HepG2 (cell line): ENCODE data around the gene IQCE. TPM values are rescaled to one million over a fixed set of nuclear protein-coding genes. Genes with fewer than 3 reads are reported as not detected.

ENCODE experiments used
- ARHGAP35 ChIP-seq: sonication (generic); formaldehyde crosslinking; IDR thresholded peaks from 2 replicates; pipeline ENCODE4 v1.9.0; 2022; ENCODE audit warnings: mild to moderate bottlenecking, inconsistent platforms, moderate library complexity, missing genetic modification reagents, borderline replicate concordance
- ATF1 ChIP-seq: IDR thresholded peaks from 2 replicates; pipeline ENCODE4 v1.6.1; 2016; ENCODE audit warnings: mild to moderate bottlenecking, control low read depth
- EED ChIP-seq: sonication (generic); formaldehyde crosslinking; IDR thresholded peaks from 2 replicates; pipeline ENCODE4 v1.5.0; 2020; ENCODE audit warnings: mild to moderate bottlenecking, missing genetic modification reagents
- HMGA1 ChIP-seq: sonication (generic); formaldehyde crosslinking; conservative IDR thresholded peaks from 2 replicates; pipeline ENCODE4 v1.4.0; 2020; ENCODE audit warnings: missing genetic modification reagents
- HNF4A ChIP-seq: sonication (generic); formaldehyde crosslinking; IDR thresholded peaks from 2 replicates; pipeline ENCODE4 v1.4.0; 2020; ENCODE audit warnings: missing genetic modification reagents
- MXI1 ChIP-seq: IDR thresholded peaks from 3 replicates; pipeline ENCODE4 v1.6.1; 2012; ENCODE audit warnings: low read depth, low read length, inconsistent platforms, borderline replicate concordance
- MYC ChIP-seq: sonication (generic); formaldehyde crosslinking; IDR thresholded peaks from 2 replicates; pipeline ENCODE4 v1.9.0; 2021; ENCODE audit warnings: missing genetic modification reagents, borderline replicate concordance
- MYNN ChIP-seq: sonication (generic); formaldehyde crosslinking; IDR thresholded peaks from 2 replicates; pipeline ENCODE4 v1.4.0; 2020; ENCODE audit warnings: mild to moderate bottlenecking, low read depth, missing genetic modification reagents
- RAD21 ChIP-seq: fragments of 450-650 bp; formaldehyde crosslinking; IDR thresholded peaks from 2 replicates; pipeline ENCODE4 v1.5.0; 2020; ENCODE audit warnings: mild to moderate bottlenecking
- RBAK ChIP-seq: sonication (generic); formaldehyde crosslinking; IDR thresholded peaks from 2 replicates; pipeline ENCODE4 v1.5.1; 2020; ENCODE audit warnings: mild to moderate bottlenecking, missing genetic modification reagents
- STAT5B ChIP-seq: sonication (generic); formaldehyde crosslinking; IDR thresholded peaks from 2 replicates; pipeline ENCODE4 v1.4.0; 2020; ENCODE audit warnings: missing genetic modification reagents
- THAP11 ChIP-seq: IDR thresholded peaks from 2 replicates; pipeline ENCODE4 v1.6.1; 2016; ENCODE audit warnings: missing biosample characterization, missing genetic modification reagents
- ZNF121 ChIP-seq: sonication (generic); formaldehyde crosslinking; IDR thresholded peaks from 2 replicates; pipeline ENCODE4 v1.5.0; 2020; ENCODE audit warnings: mild to moderate bottlenecking, missing genetic modification reagents
- ZNF251 ChIP-seq: sonication (generic); formaldehyde crosslinking; IDR thresholded peaks from 2 replicates; pipeline ENCODE4 v1.9.0; 2021; ENCODE audit warnings: mild to moderate bottlenecking, missing genetic modification reagents
- ZNF350 ChIP-seq: sonication (generic); formaldehyde crosslinking; IDR thresholded peaks from 2 replicates; pipeline ENCODE4 v1.4.0; 2020; ENCODE audit warnings: mild to moderate bottlenecking, low read depth, missing genetic modification reagents, borderline replicate concordance
- ZNF709 ChIP-seq: sonication (generic); formaldehyde crosslinking; IDR thresholded peaks from 2 replicates; pipeline ENCODE4 v1.5.0; 2020; ENCODE audit warnings: mild to moderate bottlenecking, missing genetic modification reagents
- ZNF879 ChIP-seq: sonication (generic); formaldehyde crosslinking; IDR thresholded peaks from 2 replicates; pipeline ENCODE4 v1.8.1; 2023; ENCODE audit warnings: missing genetic modification reagents
- ZSCAN31 ChIP-seq: sonication (generic); formaldehyde crosslinking; IDR thresholded peaks from 2 replicates; pipeline ENCODE4 v1.5.0; 2020; ENCODE audit warnings: low read depth, mild to moderate bottlenecking, missing genetic modification reagents
- polyA plus RNA-seq, 8 experiments: library from polyadenylated mRNA; depleted of rRNA in 3 of 8; stranded (reverse) in 7 of 8; unstranded in 1 of 8; fragments of >200 nt; fragmentation: Illumina TruSeq in 4 of 8; extraction: Trizol in 4 of 8; gene quantifications; 2 replicates each; pipeline versions ENCODE4 v1.2.1 to v1.2.3, GENCODE V29; 2011 to 2016; ENCODE audit warnings: low read depth in 4 of 8, missing spikeins in 1 of 8, mixed read lengths in 1 of 8; ENCODE audit not compliant: insufficient read depth in 1 of 8
- total RNA-seq, 5 experiments: library from RNA; depleted of rRNA; stranded (reverse); fragments of >200 nt; fragmentation: Illumina TruSeq; extraction: Trizol; gene quantifications; 2 replicates each; pipeline ENCODE4 v1.2.3, GENCODE V29; 2016; ENCODE audit warnings: low read depth in 1 of 5
- TF ChIP-seq, protein P1 (sequence below): sonication (generic); formaldehyde crosslinking; IDR thresholded peaks from 2 replicates; pipeline ENCODE4 v1.4.0; 2020; ENCODE audit warnings: missing genetic modification reagents
- TF ChIP-seq, protein P2 (sequence below): sonication (generic); formaldehyde crosslinking; IDR thresholded peaks from 2 replicates; pipeline ENCODE4 v1.8.0; 2022; ENCODE audit warnings: missing genetic modification reagents, mild to moderate bottlenecking, moderate library complexity, borderline replicate concordance
- TF ChIP-seq, protein P3 (sequence below): sonication (generic); formaldehyde crosslinking; IDR thresholded peaks from 2 replicates; pipeline ENCODE4 v1.5.0; 2020; ENCODE audit warnings: missing genetic modification reagents, mild to moderate bottlenecking, borderline replicate concordance
- TF ChIP-seq, protein P4 (sequence below): sonication (generic); formaldehyde crosslinking; IDR thresholded peaks from 2 replicates; pipeline ENCODE4 v1.8.1; 2023; ENCODE audit warnings: mild to moderate bottlenecking, missing genetic modification reagents
- TF ChIP-seq, protein P5 (sequence below): sonication (generic); formaldehyde crosslinking; IDR thresholded peaks from 2 replicates; pipeline ENCODE4 v1.5.0; 2020; ENCODE audit warnings: missing genetic modification reagents

IQCE gene
- total and polyA plus RNA-seq, 2 of the 13 experiments (the other 11 are each of a cell fraction or from before 2014, with no cell fraction given) = 1.5 to 2.5 TPM

DNA sequence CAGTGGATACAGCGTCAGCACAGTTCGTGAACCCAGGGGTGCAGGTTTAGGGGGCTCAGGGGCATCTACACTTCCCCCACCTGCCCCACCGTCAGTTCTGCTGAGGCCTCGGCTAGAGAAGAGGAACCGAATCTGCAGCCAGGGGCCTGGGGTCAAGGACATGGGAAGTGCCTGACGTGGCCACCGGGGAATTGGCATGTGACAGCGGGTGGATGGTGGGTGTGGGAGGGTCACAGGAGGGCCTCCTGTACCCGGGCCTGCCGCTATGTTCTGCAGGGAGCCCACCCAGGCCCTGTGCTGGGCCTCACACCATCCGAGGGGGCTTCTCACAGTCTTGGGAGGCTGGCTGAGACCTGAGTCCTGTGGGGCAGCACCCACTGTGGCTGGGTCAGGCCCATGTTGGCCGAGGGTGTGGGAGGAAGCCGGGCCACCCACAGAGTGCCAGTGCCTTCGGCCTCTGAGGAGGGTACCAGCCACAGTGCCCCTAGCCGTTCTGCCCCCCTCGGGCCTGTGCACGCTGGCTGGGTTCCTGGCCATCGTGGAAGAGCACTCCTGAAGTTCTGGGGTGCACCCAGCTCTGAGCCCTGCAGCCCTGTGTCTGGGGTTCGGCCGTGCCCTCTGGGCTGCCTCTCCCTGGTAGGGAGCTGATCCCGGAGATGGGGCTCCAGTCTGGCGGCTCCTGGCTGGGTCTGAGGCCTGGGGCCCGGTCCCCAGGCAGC is 78.9 kb downstream of the IQCE start (continued):
- TF ChIP-seq, protein P1, sequence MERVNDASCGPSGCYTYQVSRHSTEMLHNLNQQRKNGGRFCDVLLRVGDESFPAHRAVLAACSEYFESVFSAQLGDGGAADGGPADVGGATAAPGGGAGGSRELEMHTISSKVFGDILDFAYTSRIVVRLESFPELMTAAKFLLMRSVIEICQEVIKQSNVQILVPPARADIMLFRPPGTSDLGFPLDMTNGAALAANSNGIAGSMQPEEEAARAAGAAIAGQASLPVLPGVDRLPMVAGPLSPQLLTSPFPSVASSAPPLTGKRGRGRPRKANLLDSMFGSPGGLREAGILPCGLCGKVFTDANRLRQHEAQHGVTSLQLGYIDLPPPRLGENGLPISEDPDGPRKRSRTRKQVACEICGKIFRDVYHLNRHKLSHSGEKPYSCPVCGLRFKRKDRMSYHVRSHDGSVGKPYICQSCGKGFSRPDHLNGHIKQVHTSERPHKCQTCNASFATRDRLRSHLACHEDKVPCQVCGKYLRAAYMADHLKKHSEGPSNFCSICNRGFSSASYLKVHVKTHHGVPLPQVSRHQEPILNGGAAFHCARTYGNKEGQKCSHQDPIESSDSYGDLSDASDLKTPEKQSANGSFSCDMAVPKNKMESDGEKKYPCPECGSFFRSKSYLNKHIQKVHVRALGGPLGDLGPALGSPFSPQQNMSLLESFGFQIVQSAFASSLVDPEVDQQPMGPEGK (CRISPR knock-in tag) = peak; percentile 67
- TF ChIP-seq ZNF350 (CRISPR knock-in tag) (no peak; the same call in 1 of the 2 replicates), MYC (CRISPR knock-in tag) (peak; percentile 63), HMGA1 (CRISPR knock-in tag) (no peak), ARHGAP35 (CRISPR knock-in tag) (peak; percentile 51; the same call in 1 of the 2 replicates), THAP11 (no peak), RAD21 (CRISPR knock-in tag) (0 out of 2 replicates have a peak, but pooled peaks have one; percentile 20), STAT5B (CRISPR knock-in tag) (no peak), ZNF709 (CRISPR knock-in tag) (peak; percentile 37; the same call in 1 of the 2 replicates), MYNN (CRISPR knock-in tag) (0 out of 2 replicates have a peak, but pooled peaks have one; percentile 49), RBAK (CRISPR knock-in tag) (no peak), ZNF251 (CRISPR knock-in tag) (no peak), ZNF879 (CRISPR knock-in tag) (no peak), ZSCAN31 (0 out of 2 replicates have a peak, but pooled peaks have one; percentile 14), HNF4A (CRISPR knock-in tag) (peak; percentile 42; the same call in 1 of the 2 replicates), ATF1 (CRISPR knock-in tag) (no peak), MXI1 (0 out of 3 replicates have a peak, but pooled peaks have one; percentile 32), ZNF121 (CRISPR knock-in tag) (0 out of 2 replicates have a peak, but pooled peaks have one; percentile 25), EED (CRISPR knock-in tag) (peak; percentile 59; the same call in 1 of the 2 replicates)
- TF ChIP-seq, protein P2, sequence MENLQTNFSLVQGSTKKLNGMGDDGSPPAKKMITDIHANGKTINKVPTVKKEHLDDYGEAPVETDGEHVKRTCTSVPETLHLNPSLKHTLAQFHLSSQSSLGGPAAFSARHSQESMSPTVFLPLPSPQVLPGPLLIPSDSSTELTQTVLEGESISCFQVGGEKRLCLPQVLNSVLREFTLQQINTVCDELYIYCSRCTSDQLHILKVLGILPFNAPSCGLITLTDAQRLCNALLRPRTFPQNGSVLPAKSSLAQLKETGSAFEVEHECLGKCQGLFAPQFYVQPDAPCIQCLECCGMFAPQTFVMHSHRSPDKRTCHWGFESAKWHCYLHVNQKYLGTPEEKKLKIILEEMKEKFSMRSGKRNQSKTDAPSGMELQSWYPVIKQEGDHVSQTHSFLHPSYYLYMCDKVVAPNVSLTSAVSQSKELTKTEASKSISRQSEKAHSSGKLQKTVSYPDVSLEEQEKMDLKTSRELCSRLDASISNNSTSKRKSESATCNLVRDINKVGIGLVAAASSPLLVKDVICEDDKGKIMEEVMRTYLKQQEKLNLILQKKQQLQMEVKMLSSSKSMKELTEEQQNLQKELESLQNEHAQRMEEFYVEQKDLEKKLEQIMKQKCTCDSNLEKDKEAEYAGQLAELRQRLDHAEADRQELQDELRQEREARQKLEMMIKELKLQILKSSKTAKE = peak; percentile 65
- TF ChIP-seq, protein P3, sequence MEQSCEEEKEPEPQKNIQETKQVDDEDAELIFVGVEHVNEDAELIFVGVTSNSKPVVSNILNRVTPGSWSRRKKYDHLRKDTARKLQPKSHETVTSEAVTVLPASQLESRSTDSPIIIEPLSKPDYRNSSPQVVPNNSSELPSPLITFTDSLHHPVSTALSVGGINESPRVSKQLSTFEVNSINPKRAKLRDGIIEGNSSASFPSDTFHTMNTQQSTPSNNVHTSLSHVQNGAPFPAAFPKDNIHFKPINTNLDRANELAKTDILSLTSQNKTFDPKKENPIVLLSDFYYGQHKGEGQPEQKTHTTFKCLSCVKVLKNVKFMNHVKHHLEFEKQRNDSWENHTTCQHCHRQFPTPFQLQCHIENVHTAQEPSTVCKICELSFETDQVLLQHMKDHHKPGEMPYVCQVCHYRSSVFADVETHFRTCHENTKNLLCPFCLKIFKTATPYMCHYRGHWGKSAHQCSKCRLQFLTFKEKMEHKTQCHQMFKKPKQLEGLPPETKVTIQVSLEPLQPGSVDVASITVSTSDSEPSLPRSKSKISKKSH (CRISPR knock-in tag) = 0 out of 2 replicates have a peak, but pooled peaks have one; percentile 30
- TF ChIP-seq, protein P4, sequence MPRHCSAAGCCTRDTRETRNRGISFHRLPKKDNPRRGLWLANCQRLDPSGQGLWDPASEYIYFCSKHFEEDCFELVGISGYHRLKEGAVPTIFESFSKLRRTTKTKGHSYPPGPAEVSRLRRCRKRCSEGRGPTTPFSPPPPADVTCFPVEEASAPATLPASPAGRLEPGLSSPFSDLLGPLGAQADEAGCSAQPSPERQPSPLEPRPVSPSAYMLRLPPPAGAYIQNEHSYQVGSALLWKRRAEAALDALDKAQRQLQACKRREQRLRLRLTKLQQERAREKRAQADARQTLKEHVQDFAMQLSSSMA = no peak
- TF ChIP-seq, protein P5, sequence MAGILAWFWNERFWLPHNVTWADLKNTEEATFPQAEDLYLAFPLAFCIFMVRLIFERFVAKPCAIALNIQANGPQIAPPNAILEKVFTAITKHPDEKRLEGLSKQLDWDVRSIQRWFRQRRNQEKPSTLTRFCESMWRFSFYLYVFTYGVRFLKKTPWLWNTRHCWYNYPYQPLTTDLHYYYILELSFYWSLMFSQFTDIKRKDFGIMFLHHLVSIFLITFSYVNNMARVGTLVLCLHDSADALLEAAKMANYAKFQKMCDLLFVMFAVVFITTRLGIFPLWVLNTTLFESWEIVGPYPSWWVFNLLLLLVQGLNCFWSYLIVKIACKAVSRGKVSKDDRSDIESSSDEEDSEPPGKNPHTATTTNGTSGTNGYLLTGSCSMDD (CRISPR knock-in tag) = no peak
